ENCODE measurements around the gene BAHCC1.

The BAHCC1 gene

GRCh38 chr17:81431545-81432482 lies 36.6 kb downstream of the BAHCC1 start:
- H3K4me3 ChIP-seq (ENCODE audit: control insufficient read depth, low read depth, low read length): no peak overlapping the region
- no peak for DNase-seq (ENCODE audit: low read depth)

GRCh38 chr17:81432941-81433340 lies 37.7 kb downstream of the BAHCC1 start:
- no peak overlapping the region for H3K4me3 ChIP-seq (ENCODE audit: control insufficient read depth, low read depth, low read length)
- TF ChIP-seq CTCF (conservative IDR thresholded peaks at IDR 0.05; ENCODE audit: control insufficient read depth, insufficient read depth, low read depth, low read length): no peak
- DNase-seq (ENCODE audit: low read depth): no peak

More at GRCh38 chr17:81431545-81432482, 36.6 kb downstream of the BAHCC1 start:
- TF ChIP-seq CTCF (conservative IDR thresholded peaks at IDR 0.05; ENCODE audit: control insufficient read depth, insufficient read depth, low read depth, low read length): no peak

GRCh38 chr17:81433656-81434055 lies 38.4 kb downstream of the BAHCC1 start:
- no peak for DNase-seq (ENCODE audit: low read depth)
- no peak for TF ChIP-seq CTCF (conservative IDR thresholded peaks at IDR 0.05; ENCODE audit: control insufficient read depth, insufficient read depth, low read depth, low read length)

GRCh38 chr17:81434072-81434471 lies 38.8 kb downstream of the BAHCC1 start:
- no peak for TF ChIP-seq CTCF (conservative IDR thresholded peaks at IDR 0.05; ENCODE audit: control insufficient read depth, insufficient read depth, low read depth, low read length)
- DNase-seq (ENCODE audit: low read depth): no peak
- H3K4me3 ChIP-seq (ENCODE audit: control insufficient read depth, low read depth, low read length): no peak overlapping the region

More at GRCh38 chr17:81433656-81434055, 38.4 kb downstream of the BAHCC1 start:
- H3K4me3 ChIP-seq (ENCODE audit: control insufficient read depth, low read depth, low read length): no peak overlapping the region

GRCh38 chr17:81434681-81435417 lies 39.6 kb downstream of the BAHCC1 start:
- no peak for DNase-seq (ENCODE audit: low read depth)
- H3K4me3 ChIP-seq (ENCODE audit: control insufficient read depth, low read depth, low read length): no peak overlapping the region
- TF ChIP-seq CTCF (conservative IDR thresholded peaks at IDR 0.05; ENCODE audit: control insufficient read depth, insufficient read depth, low read depth, low read length): no peak

GRCh38 chr17:81435652-81436293 lies 40.5 kb downstream of the BAHCC1 start:
- H3K4me3 ChIP-seq (ENCODE audit: control insufficient read depth, low read depth, low read length): no peak overlapping the region
- no peak for TF ChIP-seq CTCF (conservative IDR thresholded peaks at IDR 0.05; ENCODE audit: control insufficient read depth, insufficient read depth, low read depth, low read length)
- DNase-seq (ENCODE audit: low read depth): no peak

Data from fibroblast of mammary gland (primary cell).